A673 (cell line): ENCODE measurements around the gene GLYR1. TPM values are rescaled to one million over a fixed set of nuclear protein-coding genes. Genes with fewer than 3 reads are reported as not detected.

Experiments
- BruUV-seq: library from RNA; stranded (reverse); fragments of 400-500 nt; replicated peaks from 2 replicates; lab custom pipeline; 2021; lab: Mats Ljungman, UMichigan
- CTCF ChIA-PET: fragments of 300-600 bp; sonication (Branson Sonifier 250); formaldehyde crosslinking; loops from one replicate; lab custom pipeline; 2022; ENCODE audit warnings: antibody characterized with exemption; lab: Charles Lee
- POLR2A ChIA-PET: fragments of 300-600 bp; sonication (Branson Sonifier 250); formaldehyde crosslinking; loops from one replicate; lab custom pipeline; 2022; ENCODE audit warnings: antibody characterized with exemption; ENCODE audit not compliant: low non-redundant PET; lab: Charles Lee
- DNase-seq: peaks from one replicate; pipeline ENCODE4 v3.0.0-alpha.2; 2015; ENCODE audit warnings: low spot score
- H3K27ac ChIP-seq: fragments of 200-600 bp; sonication (generic); 2 replicates; pipeline ENCODE4 v1.5.1; 2016; ENCODE audit warnings: mixed run types, low read depth, mild to moderate bottlenecking, mixed read lengths, antibody characterized with exemption, low read length; ENCODE audit not compliant: poor library complexity, severe bottlenecking
- H3K27me3 ChIP-seq: fragments of 200-600 bp; sonication (generic); replicated peaks from 2 replicates; pipeline ENCODE4 v1.6.1; 2017; ENCODE audit warnings: mixed run types, low read depth, mild to moderate bottlenecking, mixed read lengths, antibody characterized with exemption, low read length; ENCODE audit not compliant: insufficient read depth, poor library complexity
- H3K36me3 ChIP-seq: fragments of 200-600 bp; sonication (generic); 2 replicates; pipeline ENCODE4 v1.6.1; 2016; ENCODE audit warnings: mixed run types, mild to moderate bottlenecking, mixed read lengths, antibody characterized with exemption, low read length; ENCODE audit not compliant: insufficient read depth, poor library complexity, severe bottlenecking
- H3K4me1 ChIP-seq: fragments of 200-600 bp; sonication (generic); 2 replicates; pipeline ENCODE4 v1.6.1; 2017; ENCODE audit warnings: mixed run types, mild to moderate bottlenecking, mixed read lengths, antibody characterized with exemption, low read length; ENCODE audit not compliant: insufficient read depth, poor library complexity, severe bottlenecking
- H3K4me3 ChIP-seq: fragments of 200-600 bp; sonication (generic); 2 replicates; pipeline ENCODE4 v1.5.1; 2016; ENCODE audit warnings: low read depth, mixed run types, mild to moderate bottlenecking, mixed read lengths, low read length; ENCODE audit not compliant: poor library complexity, severe bottlenecking
- H3K9me3 ChIP-seq: fragments of 200-600 bp; sonication (generic); 2 replicates; pipeline ENCODE4 v1.6.1; 2016; ENCODE audit warnings: mixed run types, low read depth, mild to moderate bottlenecking, mixed read lengths, antibody characterized with exemption, low read length; ENCODE audit not compliant: poor library complexity, severe bottlenecking
- EZH2 ChIP-seq: fragments of 200-600 bp; sonication (generic); IDR thresholded peaks from 2 replicates; pipeline ENCODE4 v1.6.1; 2017; ENCODE audit warnings: borderline replicate concordance, low read depth, mild to moderate bottlenecking, mixed read lengths, antibody characterized with exemption, low read length; ENCODE audit not compliant: poor library complexity, severe bottlenecking
- intact Hi-C: fragments of 100-400 bp; cut with micrococcal nuclease; formaldehyde crosslinking; loops from one replicate; pipeline ENCODE4 v1.10.0; 2022; ENCODE audit not compliant: unreplicated experiment
- total RNA-seq: library from RNA; stranded (reverse); gene quantifications from 2 replicates; pipeline ENCODE4 v1.2.3, GENCODE V29; 2021
- TF ChIP-seq, protein P1 (sequence below): fragments of 300-800, 200-600 bp; sonication (generic); conservative IDR thresholded peaks from 2 replicates; pipeline ENCODE4 v1.5.1; 2017; ENCODE audit warnings: low read depth, mild to moderate bottlenecking, antibody characterized with exemption, low read length, moderate library complexity, mixed read lengths

The GLYR1 gene
- total RNA-seq, 1 experiment from 2014 or later = 128 TPM

GRCh38 chr16:4866586-4866985, 19.5 kb upstream of the GLYR1 start:
- Histone ChIP-seq H3K27ac (no peak overlapping the region), H3K9me3 (no peaks in the 10 kb centered on the region), H3K27me3 (no peaks in the 10 kb centered on the region), H3K36me3 (peaks cover 23% of the 10 kb centered on the region), H3K4me3 (no peak overlapping the region), H3K4me1 (no peaks in the 10 kb centered on the region)
- intact Hi-C loops = no loop called here
- TF ChIP-seq, protein P1, sequence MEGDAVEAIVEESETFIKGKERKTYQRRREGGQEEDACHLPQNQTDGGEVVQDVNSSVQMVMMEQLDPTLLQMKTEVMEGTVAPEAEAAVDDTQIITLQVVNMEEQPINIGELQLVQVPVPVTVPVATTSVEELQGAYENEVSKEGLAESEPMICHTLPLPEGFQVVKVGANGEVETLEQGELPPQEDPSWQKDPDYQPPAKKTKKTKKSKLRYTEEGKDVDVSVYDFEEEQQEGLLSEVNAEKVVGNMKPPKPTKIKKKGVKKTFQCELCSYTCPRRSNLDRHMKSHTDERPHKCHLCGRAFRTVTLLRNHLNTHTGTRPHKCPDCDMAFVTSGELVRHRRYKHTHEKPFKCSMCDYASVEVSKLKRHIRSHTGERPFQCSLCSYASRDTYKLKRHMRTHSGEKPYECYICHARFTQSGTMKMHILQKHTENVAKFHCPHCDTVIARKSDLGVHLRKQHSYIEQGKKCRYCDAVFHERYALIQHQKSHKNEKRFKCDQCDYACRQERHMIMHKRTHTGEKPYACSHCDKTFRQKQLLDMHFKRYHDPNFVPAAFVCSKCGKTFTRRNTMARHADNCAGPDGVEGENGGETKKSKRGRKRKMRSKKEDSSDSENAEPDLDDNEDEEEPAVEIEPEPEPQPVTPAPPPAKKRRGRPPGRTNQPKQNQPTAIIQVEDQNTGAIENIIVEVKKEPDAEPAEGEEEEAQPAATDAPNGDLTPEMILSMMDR = no peak
- TF ChIP-seq EZH2 = no peak
- POLR2A ChIA-PET = interaction anchor here (0.6 kb wide), 1 partner anchor 54 kb away, joined by 4 read pairs; no protein-coding TSS in a partner anchor
- no peak for DNase-seq
- CTCF ChIA-PET = no interaction called here
- BruUV-seq = no TSS peak

GRCh38 chr16:4865231-4865860, 18.3 kb upstream of the GLYR1 start:
- BruUV-seq = no TSS peak
- Histone ChIP-seq H3K9me3 (no peaks in the 10 kb centered on the region), H3K27me3 (no peaks in the 10 kb centered on the region), H3K4me1 (no peaks in the 10 kb centered on the region), H3K36me3 (peaks cover 28% of the 10 kb centered on the region), H3K27ac (no peak overlapping the region), H3K4me3 (no peak overlapping the region)
- intact Hi-C loops = no loop called here
- ChIA-PET CTCF (no interaction called here), POLR2A (no interaction called here)
- DNase-seq = no peak
- no peak for TF ChIP-seq EZH2
- TF ChIP-seq, protein P1 = no peak

DNA sequence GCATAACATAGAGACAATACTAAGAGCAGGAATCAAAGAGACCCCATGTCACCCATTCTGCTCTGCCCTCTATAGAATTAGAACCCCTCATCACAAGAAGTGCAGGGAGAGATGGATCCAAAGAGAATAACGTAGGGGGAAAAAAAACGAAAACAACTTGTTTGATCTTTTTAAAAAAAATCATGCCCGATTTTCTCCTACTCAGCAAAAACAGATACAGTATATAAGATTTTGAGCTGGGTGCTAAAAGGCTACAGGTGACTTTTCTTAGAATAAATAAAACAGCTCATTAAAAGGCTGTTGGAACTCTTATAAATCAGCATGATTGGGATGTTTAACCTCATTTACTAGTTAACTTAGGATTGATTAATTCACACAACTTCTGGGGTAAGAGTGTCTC, 17.6 kb upstream of the GLYR1 start:
- DNase-seq = no peak
- TF ChIP-seq EZH2 = no peak
- TF ChIP-seq, protein P1 = no peak
- no TSS peak for BruUV-seq
- CTCF ChIA-PET = no interaction called here
- H3K4me3 ChIP-seq = no peak overlapping the region
- no peaks in the 10 kb centered on the region for H3K4me1 ChIP-seq
- H3K36me3 ChIP-seq = peaks cover 33% of the 10 kb centered on the region
- intact Hi-C loops = no loop called here
- H3K27me3 ChIP-seq = no peaks in the 10 kb centered on the region
- H3K9me3 ChIP-seq = no peaks in the 10 kb centered on the region
- H3K27ac ChIP-seq = no peak overlapping the region
- POLR2A ChIA-PET = no interaction called here
